OCI-LY1 (cell line): ENCODE data around the gene GVQW3.

Experiments
- H2AFZ ChIP-seq: fragments of 200-600 bp; sonication (generic), shearing (Covaris generic); 2 replicates; pipeline ENCODE4 v1.6.0; 2014; ENCODE audit warnings: antibody characterized with exemption, mild to moderate bottlenecking, low read length
- H3F3A ChIP-seq: fragments of 200-600 bp; sonication (generic), shearing (Covaris generic); 2 replicates; pipeline ENCODE4 v1.6.0; 2014; ENCODE audit warnings: mild to moderate bottlenecking, antibody characterized with exemption, low read length, moderate library complexity; ENCODE audit not compliant: insufficient read depth
- H3K27ac ChIP-seq: fragments of 200-600 bp; sonication (generic); 2 replicates; pipeline ENCODE4 v1.5.1; 2014; ENCODE audit warnings: low read length, mixed run types, mild to moderate bottlenecking, low read depth; ENCODE audit not compliant: poor library complexity, severe bottlenecking
- H3K27me3 ChIP-seq: fragments of 200-600 bp; sonication (generic); 2 replicates; pipeline ENCODE4 v1.6.0; 2014; ENCODE audit warnings: antibody characterized with exemption, mild to moderate bottlenecking, low read length, moderate library complexity; ENCODE audit not compliant: insufficient read depth
- H3K36me3 ChIP-seq: fragments of 200-600 bp; sonication (generic); 2 replicates; pipeline ENCODE4 v1.6.1; 2014; ENCODE audit warnings: mild to moderate bottlenecking, antibody characterized with exemption, low read length, moderate library complexity, mixed read lengths; ENCODE audit not compliant: insufficient read depth
- H3K4me1 ChIP-seq: fragments of 200-600 bp; sonication (generic); 2 replicates; pipeline ENCODE4 v1.5.1; 2014; ENCODE audit warnings: mild to moderate bottlenecking, low read length, moderate library complexity; ENCODE audit not compliant: insufficient read depth, severe bottlenecking
- H3K4me2 ChIP-seq: fragments of 200-600 bp; sonication (generic), shearing (Covaris generic); 2 replicates; pipeline ENCODE4 v1.6.1; 2014; ENCODE audit warnings: low read length
- H3K4me3 ChIP-seq: fragments of 200-600 bp; sonication (generic); 2 replicates; pipeline ENCODE4 v1.5.1; 2014; ENCODE audit warnings: low read length, low read depth, mild to moderate bottlenecking, mixed read lengths; ENCODE audit not compliant: poor library complexity, severe bottlenecking
- H3K79me2 ChIP-seq: fragments of 200-600 bp; shearing (Covaris generic); 2 replicates; pipeline ENCODE4 v1.6.1; 2016; ENCODE audit warnings: mixed run types, low read length, mixed read lengths; ENCODE audit not compliant: insufficient read depth
- H3K9ac ChIP-seq: fragments of 200-600 bp; sonication (generic), shearing (Covaris generic); 2 replicates; pipeline ENCODE4 v1.6.1; 2014; ENCODE audit warnings: mild to moderate bottlenecking, low read length, mixed read lengths
- H3K9me2 ChIP-seq: fragments of 200-600 bp; sonication (generic), shearing (Covaris generic); 2 replicates; pipeline ENCODE4 v1.6.1; 2014; ENCODE audit warnings: low read depth, mild to moderate bottlenecking, low read length, mixed read lengths
- H3K9me3 ChIP-seq: fragments of 200-600 bp; shearing (Covaris generic); 2 replicates; pipeline ENCODE4 v1.6.1; 2014; ENCODE audit warnings: low read length, mixed read lengths
- H4K20me1 ChIP-seq: fragments of 200-600 bp; sonication (generic), shearing (Covaris generic); 2 replicates; pipeline ENCODE4 v1.6.0; 2016; ENCODE audit warnings: mild to moderate bottlenecking, low read length; ENCODE audit not compliant: insufficient read depth
- EZH2 ChIP-seq: fragments of 200-600 bp; sonication (generic), shearing (Covaris generic); IDR thresholded peaks from 2 replicates; pipeline ENCODE4 v1.8.0; 2017; ENCODE audit warnings: borderline replicate concordance, mixed run types, mild to moderate bottlenecking, antibody characterized with exemption, low read length, moderate library complexity, mixed read lengths
- TF ChIP-seq, protein P1 (sequence below): fragments of 200-600 bp; sonication (generic), shearing (Covaris generic); IDR thresholded peaks from 2 replicates; pipeline ENCODE4 v1.5.1; 2017; ENCODE audit warnings: mild to moderate bottlenecking, antibody characterized with exemption, low read length, moderate library complexity, mixed read lengths

The GVQW3 gene

DNA sequence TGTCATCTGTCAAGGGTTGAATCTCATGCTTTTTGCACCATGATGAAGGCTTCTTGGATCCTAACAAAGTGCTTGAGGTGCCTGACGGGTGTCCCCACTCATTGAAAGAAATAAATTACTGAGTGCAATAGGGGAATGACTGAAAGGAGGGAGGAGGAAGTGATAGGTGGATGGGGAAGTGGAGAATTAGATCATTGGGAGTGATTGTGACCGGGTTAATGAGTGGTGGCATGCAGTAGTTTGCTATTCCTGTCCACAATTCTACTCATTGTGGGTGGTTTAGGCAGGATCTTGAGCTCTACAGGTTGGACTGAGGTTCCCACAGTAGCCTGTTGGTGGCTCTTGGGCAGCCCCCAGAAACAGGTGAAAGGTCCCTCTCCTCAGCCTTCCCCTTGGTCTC lies 44.5 kb upstream of the GVQW3 start:
- Histone ChIP-seq H3K4me2 (no peak overlapping the region), H3K4me3 (no peak overlapping the region), H3K9me2 (no peaks in the 10 kb centered on the region), H4K20me1 (no peaks in the 10 kb centered on the region), H3K4me1 (no peaks in the 10 kb centered on the region), H3K79me2 (no peaks in the 10 kb centered on the region), H3K36me3 (no peaks in the 10 kb centered on the region), H3K27me3 (no peaks in the 10 kb centered on the region), H3K9me3 (peaks cover 12% of the 10 kb centered on the region), H3F3A (no peaks in the 10 kb centered on the region), H3K9ac (no peak overlapping the region), H2AFZ (no peak overlapping the region), H3K27ac (no peak overlapping the region)
- TF ChIP-seq EZH2, result no peak
- TF ChIP-seq, protein P1, sequence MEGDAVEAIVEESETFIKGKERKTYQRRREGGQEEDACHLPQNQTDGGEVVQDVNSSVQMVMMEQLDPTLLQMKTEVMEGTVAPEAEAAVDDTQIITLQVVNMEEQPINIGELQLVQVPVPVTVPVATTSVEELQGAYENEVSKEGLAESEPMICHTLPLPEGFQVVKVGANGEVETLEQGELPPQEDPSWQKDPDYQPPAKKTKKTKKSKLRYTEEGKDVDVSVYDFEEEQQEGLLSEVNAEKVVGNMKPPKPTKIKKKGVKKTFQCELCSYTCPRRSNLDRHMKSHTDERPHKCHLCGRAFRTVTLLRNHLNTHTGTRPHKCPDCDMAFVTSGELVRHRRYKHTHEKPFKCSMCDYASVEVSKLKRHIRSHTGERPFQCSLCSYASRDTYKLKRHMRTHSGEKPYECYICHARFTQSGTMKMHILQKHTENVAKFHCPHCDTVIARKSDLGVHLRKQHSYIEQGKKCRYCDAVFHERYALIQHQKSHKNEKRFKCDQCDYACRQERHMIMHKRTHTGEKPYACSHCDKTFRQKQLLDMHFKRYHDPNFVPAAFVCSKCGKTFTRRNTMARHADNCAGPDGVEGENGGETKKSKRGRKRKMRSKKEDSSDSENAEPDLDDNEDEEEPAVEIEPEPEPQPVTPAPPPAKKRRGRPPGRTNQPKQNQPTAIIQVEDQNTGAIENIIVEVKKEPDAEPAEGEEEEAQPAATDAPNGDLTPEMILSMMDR, result no peak

DNA sequence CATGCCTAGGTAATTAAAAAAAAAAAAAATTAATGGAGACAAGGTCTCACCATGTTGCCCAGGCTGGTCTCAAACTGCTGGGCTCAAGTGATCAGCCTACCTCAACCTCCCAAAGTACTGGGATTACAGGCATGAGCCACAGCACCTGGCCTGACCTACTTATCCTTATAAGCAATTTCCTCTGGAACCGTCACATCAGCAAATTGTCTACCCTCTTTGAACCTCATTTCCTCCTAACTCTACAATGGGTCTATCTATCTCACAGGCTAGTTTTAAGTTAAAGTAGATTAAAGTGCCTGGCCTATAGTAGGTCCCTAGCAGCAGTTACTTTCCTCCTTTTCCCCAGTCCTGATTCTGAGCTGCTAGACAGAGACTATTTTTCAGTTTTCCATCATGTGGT lies 43.7 kb upstream of the GVQW3 start:
- H3K27me3 ChIP-seq, result no peaks in the 10 kb centered on the region
- H3K79me2 ChIP-seq, result no peaks in the 10 kb centered on the region
- H3K9me2 ChIP-seq, result no peaks in the 10 kb centered on the region
- H3K4me1 ChIP-seq, result no peaks in the 10 kb centered on the region
- no peaks in the 10 kb centered on the region for H3F3A ChIP-seq
- no peak overlapping the region for H3K4me2 ChIP-seq
- no peaks in the 10 kb centered on the region for H4K20me1 ChIP-seq
- H3K9me3 ChIP-seq, result peaks cover 12% of the 10 kb centered on the region
- H3K36me3 ChIP-seq, result no peaks in the 10 kb centered on the region
- no peak overlapping the region for H3K4me3 ChIP-seq
- H2AFZ ChIP-seq, result no peak overlapping the region
- no peak overlapping the region for H3K9ac ChIP-seq
- H3K27ac ChIP-seq, result no peak overlapping the region
- no peak for TF ChIP-seq EZH2
- TF ChIP-seq, protein P1, result no peak

DNA sequence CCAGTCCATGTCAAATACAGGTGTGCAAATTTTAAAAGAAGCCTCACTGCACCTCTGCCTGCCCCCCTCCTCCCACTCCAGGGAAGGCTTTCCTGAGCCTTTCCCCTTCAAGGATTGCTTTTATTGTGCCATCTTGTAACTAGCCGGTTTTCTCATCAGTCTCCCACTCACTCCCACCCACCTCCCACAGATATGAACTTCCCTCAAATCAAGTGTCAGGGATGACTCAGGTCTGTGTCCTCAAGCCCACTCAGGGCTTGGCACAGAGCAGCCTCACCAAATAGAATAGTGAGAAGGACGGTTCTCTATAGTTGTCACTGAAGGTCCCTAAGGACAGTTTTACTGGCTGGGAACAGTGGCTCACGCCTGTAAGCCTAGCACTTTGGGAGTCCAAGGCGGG lies 43.2 kb upstream of the GVQW3 start:
- Histone ChIP-seq H3K36me3 (no peaks in the 10 kb centered on the region), H2AFZ (no peak overlapping the region), H3K4me1 (no peaks in the 10 kb centered on the region), H3F3A (no peaks in the 10 kb centered on the region), H3K27ac (no peak overlapping the region), H3K9me3 (peaks cover 12% of the 10 kb centered on the region), H3K4me3 (no peak overlapping the region), H3K4me2 (no peak overlapping the region), H3K9ac (no peak overlapping the region), H3K9me2 (no peaks in the 10 kb centered on the region), H3K79me2 (no peaks in the 10 kb centered on the region), H3K27me3 (no peaks in the 10 kb centered on the region), H4K20me1 (no peaks in the 10 kb centered on the region)
- TF ChIP-seq, protein P1, result no peak
- TF ChIP-seq EZH2, result no peak
